ENCODE results near the gene CLEC18C.
"Not testable (repeated sequence)": the region's sequence is repeated elsewhere in the genome, so short reads cannot be mapped to it uniquely, and the experiment has no call there.

The CLEC18C gene

DNA sequence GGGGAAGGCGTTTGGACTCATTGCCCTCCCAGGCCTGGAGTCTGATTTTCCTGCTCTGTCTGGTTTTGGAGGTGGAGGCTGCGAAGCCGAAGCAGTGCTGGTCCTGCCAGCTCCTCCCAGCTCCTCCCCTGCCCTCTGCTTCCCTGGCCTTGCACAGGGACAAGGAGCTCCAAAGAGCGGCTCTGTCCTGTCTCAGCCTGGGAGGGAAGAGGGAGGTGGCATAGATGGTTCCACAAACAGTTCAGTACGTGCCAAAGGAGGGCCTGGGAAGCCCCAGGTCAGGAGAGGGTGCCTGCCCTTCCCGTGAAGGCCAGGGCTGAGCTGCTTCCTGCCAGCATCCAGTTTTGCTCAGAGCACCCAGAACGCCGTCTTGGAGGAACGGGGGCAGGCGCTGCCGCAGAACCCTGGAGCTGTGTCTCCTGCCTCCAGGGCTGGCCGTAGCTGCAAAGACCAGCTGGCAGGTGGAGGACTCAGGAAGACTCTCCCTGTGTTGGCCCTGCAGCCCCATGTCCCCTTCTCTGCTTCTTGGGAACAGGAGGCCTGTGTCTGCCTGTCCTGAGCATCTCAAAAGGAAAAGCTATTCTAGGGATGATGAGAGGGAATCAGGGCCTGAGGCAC, 23.2 kb downstream of the CLEC18C start:
- not testable (repeated sequence) for H3K27ac ChIP-seq

DNA sequence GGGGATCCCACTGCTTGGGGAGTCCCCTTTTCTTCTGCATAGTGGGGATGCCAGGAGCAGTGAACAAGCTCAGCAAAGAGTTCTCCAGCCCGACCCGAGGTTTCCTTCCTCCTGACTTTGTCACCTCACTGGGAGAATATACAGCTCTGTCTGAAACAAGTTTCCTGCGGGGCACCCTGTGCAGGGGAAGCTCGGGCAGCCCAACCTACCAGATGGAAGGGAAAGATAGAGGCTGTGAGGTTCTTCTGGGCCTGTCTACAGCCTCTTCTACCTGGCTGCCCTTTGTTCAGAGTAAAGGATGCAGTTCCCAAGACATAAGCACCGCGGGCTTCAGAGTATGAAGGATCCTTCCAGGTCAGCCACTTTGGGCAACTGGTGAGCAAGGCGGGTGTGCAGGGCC, 24.0 kb downstream of the CLEC18C start:
- not testable (repeated sequence) for H3K27ac ChIP-seq

DNA sequence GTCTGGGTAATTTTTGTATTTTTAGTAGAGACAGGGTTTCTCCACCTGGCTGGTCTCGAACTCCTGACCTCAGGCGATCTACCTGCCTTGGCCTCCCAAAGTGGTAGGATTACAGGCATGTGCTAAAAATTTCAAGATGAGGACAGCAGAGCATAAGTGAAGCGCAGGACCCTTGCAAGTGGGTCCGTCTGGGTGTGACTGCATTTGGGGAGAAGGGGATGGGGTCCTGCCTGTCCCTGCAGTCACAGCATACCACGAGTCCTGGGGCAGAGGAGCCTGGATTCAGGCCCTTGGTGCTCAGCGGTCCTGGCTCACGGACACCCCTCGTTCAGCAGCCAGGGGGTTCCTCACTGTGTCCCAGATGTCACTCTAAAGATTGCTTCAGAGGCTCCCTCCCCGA, 24.6 kb downstream of the CLEC18C start:
- H3K27ac ChIP-seq = not testable (repeated sequence)

DNA sequence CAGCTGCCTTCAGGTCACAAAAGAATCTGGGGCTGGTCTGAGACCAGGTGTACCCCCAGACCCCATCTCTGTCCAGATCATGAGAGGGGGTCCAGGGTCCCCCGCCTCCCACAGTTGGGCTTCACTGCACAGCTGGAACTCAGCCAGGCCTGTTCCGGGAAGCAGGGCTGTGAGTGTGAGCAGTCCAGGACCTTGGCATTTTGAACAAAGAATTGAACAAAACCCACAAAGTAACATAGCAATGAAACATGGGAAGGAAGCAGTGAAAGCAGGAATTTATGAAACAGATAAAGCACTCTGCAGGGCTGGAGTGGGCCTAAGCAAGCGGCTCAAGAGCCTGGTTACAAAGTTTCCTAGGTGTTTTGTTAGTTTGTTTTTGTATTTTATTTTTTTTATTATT, 25.1 kb downstream of the CLEC18C start:
- H3K27ac ChIP-seq = not testable (repeated sequence)

- not testable (repeated sequence) for H3K27ac ChIP-seq
Observed at GRCh38 chr16:70199170-70199569, 25.6 kb downstream of the CLEC18C start.

DNA sequence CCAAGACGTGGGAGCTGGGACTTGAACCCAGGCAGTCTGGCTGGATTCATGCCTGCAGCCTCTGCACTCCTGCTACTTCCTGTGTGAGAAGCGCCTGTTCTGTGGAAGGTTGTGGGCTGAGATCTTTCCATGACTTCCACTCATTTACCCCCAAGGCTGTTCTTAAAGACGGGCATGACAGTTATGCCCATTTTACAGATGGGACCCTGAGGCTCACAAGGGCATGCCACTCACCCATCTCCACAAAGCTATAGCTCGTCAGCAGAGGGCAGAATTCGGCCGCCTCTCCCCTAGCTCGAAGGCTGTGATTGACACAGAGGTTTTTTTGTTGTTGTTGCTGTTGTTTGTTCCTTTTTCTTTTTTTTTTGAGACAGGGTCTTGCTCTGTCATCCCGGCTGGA, 26.5 kb downstream of the CLEC18C start:
- H3K27ac ChIP-seq = not testable (repeated sequence)

- not testable (repeated sequence) for H3K27ac ChIP-seq
Observed at GRCh38 chr16:70203508-70203907, 29.9 kb downstream of the CLEC18C start.

- not testable (repeated sequence) for H3K27ac ChIP-seq
Observed at GRCh38 chr16:70204010-70204409, 30.4 kb downstream of the CLEC18C start.

DNA sequence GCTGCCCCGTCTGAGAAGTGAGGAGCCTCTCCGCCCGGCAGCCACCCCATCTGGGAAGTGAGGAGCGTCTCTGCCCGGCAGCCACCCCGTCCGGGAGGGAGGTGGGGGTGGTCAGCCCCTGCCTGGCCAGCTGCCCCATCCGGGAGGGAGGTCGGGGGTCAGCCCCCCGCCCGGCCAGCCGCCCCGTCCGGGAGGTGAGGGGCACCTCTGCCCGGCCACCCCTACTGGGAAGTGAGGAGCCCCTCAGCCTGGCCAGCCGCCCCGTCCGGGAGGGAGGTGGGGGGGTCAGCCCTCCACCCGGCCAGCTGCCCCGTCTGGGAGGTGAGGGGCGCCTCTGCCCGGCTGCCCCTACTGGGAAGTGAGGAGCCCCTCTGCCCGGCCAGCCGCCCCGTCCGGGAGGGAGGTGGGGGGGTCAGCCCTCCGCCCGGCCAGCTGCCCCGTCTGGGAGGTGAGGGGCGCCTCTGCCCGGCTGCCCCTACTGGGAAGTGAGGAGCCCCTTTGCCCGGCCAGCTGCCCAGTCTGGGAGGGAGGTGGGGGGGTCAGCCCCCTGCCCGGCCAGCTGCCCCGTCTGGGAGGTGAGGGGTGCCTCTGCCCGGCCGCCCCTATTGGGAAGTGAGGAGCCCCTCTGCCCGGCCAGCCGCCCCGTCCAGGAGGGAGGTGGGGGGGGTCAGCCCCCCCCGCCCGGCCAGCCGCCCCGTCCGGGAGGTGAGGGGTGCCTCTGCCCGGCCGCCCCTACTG, 31.2 kb downstream of the CLEC18C start:
- not testable (repeated sequence) for H3K27ac ChIP-seq

DNA sequence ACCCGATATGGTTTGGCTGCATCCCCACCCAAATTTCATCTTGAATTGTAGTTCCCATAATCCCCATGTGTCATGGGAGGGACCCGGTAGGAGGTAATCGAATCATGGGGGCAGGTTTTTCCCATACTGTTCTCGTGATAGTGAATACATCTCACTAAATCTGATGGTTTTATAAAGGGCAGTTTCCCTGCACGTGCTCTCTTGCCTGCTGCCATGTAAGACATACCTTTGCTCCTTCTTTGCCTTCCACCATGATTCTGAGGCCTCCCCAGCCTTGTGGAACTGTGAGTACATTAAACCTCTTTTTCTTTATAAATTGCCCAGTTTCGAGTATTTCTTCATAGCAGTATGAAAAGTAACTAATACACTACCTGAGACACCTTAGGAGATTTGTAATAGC, 32.8 kb downstream of the CLEC18C start:
- H3K27ac ChIP-seq = not testable (repeated sequence)

- H3K27ac ChIP-seq = not testable (repeated sequence)
Observed at GRCh38 chr16:70218586-70218985, 45.0 kb downstream of the CLEC18C start.

- peak overlapping the region; percentile 49 for H3K27ac ChIP-seq
Observed at GRCh38 chr16:70222574-70222973, 49.0 kb downstream of the CLEC18C start.

GRCh38 chr16:70223216-70223615, 49.6 kb downstream of the CLEC18C start:
- peak overlapping the region; percentile 49 for H3K27ac ChIP-seq

GRCh38 chr16:70223971-70224513, 50.5 kb downstream of the CLEC18C start:
- H3K27ac ChIP-seq = peak overlapping the region; percentile 49

GRCh38 chr16:70224645-70225044, 51.1 kb downstream of the CLEC18C start:
- not testable (repeated sequence) for H3K27ac ChIP-seq

DNA sequence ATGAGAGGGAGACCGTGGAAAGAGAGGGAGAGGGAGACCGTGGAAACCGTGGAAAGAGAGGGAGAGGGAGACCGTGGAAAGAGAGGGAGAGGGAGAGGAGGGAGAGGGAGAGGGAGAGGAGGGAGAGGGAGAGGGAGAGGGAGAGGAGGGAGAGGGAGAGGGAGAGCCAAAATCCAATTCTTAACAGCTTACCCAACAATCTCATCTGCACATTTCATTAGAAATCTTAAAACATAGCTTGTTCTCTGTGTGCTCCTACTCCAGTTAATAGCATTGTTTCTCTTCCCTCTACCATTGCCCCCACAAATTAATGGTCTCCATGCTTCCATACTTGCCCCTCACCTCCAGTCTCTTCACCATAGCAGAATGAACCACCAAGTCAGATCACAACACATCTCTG, 51.8 kb downstream of the CLEC18C start:
- H3K27ac ChIP-seq = not testable (repeated sequence)

GRCh38 chr16:70226024-70226423, 52.4 kb downstream of the CLEC18C start:
- not testable (repeated sequence) for H3K27ac ChIP-seq

- H3K27ac ChIP-seq = not testable (repeated sequence)
Observed at GRCh38 chr16:70231831-70232230, 58.2 kb downstream of the CLEC18C start.
